B cell (primary cell): ENCODE data around the gene NPY. TPM values are rescaled to one million over a fixed set of nuclear protein-coding genes. Genes with fewer than 3 reads are reported as not detected.
"Not testable (repeated sequence)": the region's sequence is repeated elsewhere in the genome, so short reads cannot be mapped to it uniquely, and the experiment has no call there.

Experiments used
- ATAC-seq: fragments of 200-7000 bp; cut with Tn5 transposase; one replicate; pipeline ENCODE4 v1.10.0; 2021; ENCODE audit warnings: low read depth, mild to moderate bottlenecking, moderate number of reproducible peaks, moderate library complexity
- CTCF ChIA-PET: fragments of 350-600 bp; sonication (Branson Sonifier 250); formaldehyde crosslinking; loops from one replicate; lab custom pipeline; 2021; ENCODE audit warnings: antibody characterized with exemption, inconsistent platforms; lab: Charles Lee
- POLR2A ChIA-PET: fragments of 350-600 bp; sonication (Branson Sonifier 250); formaldehyde crosslinking; loops from one replicate; lab custom pipeline; 2021; ENCODE audit warnings: antibody characterized with exemption; lab: Charles Lee
- DNase-seq: peaks from one replicate; pipeline ENCODE4 v3.0.0; 2013
- H2AFZ ChIP-seq: 2 replicates; pipeline ENCODE4 v1.6.1; 2012; ENCODE audit warnings: mild to moderate bottlenecking, low read depth, low read length; ENCODE audit not compliant: insufficient read depth, poor library complexity, severe bottlenecking
- H3K27ac ChIP-seq, 2 donors: 1 replicate in 1 of 2; 2 replicates in 1 of 2; pipeline ENCODE4 v1.5.1; 2012 to 2013; ENCODE audit warnings: low read length in 2 of 2, mild to moderate bottlenecking in 2 of 2, moderate library complexity in 1 of 2
- H3K27me3 ChIP-seq, 4 experiments: fragments of 200-600 bp in 1 of 4; sonication (generic) in 1 of 4; replicated peaks in 1 of 4; 1 replicate in 2 of 4; 2 replicates in 2 of 4; pipeline versions ENCODE4 v1.6.1 to v1.7.0; 2013 to 2016; ENCODE audit warnings: low read length in 3 of 4, mild to moderate bottlenecking in 2 of 4, mixed read lengths in 1 of 4, moderate library complexity in 1 of 4; ENCODE audit not compliant: insufficient read depth in 4 of 4, control insufficient read depth in 3 of 4; ENCODE audit errors: control extremely low read depth in 1 of 4
- H3K36me3 ChIP-seq, 2 experiments: replicated peaks in 1 of 2; 1 replicate in 1 of 2; 2 replicates in 1 of 2; pipeline versions ENCODE4 v1.6.1 to v1.7.1; 2013; ENCODE audit warnings: low read length in 1 of 2; ENCODE audit not compliant: insufficient read depth in 2 of 2, control insufficient read depth in 1 of 2; ENCODE audit errors: control extremely low read depth in 1 of 2, extremely low read depth in 1 of 2
- H3K4me1 ChIP-seq, 2 donors: fragments of 200-600 bp in 1 of 2; sonication (generic) in 1 of 2; 1 replicate in 1 of 2; 2 replicates in 1 of 2; pipeline versions ENCODE4 v1.5.1 to v1.6.1; 2013 to 2017; ENCODE audit warnings: low read length in 2 of 2; ENCODE audit not compliant: control insufficient read depth in 2 of 2, insufficient read depth in 2 of 2
- H3K4me2 ChIP-seq: replicated peaks from 2 replicates; pipeline ENCODE3; 2012; ENCODE audit warnings: mild to moderate bottlenecking, low read depth, low read length; ENCODE audit not compliant: poor library complexity, severe bottlenecking
- H3K4me3 ChIP-seq, 5 experiments: fragments of 200-600 bp in 1 of 5; sonication (generic) in 1 of 5; 1 replicate in 3 of 5; 2 replicates in 2 of 5; pipeline versions ENCODE4 v1.5.1 to v1.7.0; 2011 to 2016; ENCODE audit warnings: low read length in 4 of 5, mild to moderate bottlenecking in 4 of 5, low read depth in 2 of 5, control low read depth in 1 of 5, moderate library complexity in 1 of 5; ENCODE audit not compliant: insufficient read depth in 1 of 5; ENCODE audit errors: control extremely low read depth in 1 of 5, extremely low read depth in 1 of 5
- H3K79me2 ChIP-seq: fragments of 200-600 bp; sonication (generic); one replicate; pipeline ENCODE4 v1.6.0; 2016; ENCODE audit warnings: low read length; ENCODE audit not compliant: control insufficient read depth, insufficient read depth
- H3K9ac ChIP-seq: fragments of 200-600 bp; sonication (generic); 2 replicates; pipeline ENCODE4 v1.6.1; 2017; ENCODE audit warnings: mild to moderate bottlenecking, low read length, moderate library complexity
- H3K9me3 ChIP-seq, 3 donors: one replicate each; pipeline versions ENCODE4 v1.6.1 to v1.7.1; 2013; ENCODE audit warnings: low read length in 2 of 3; ENCODE audit not compliant: control insufficient read depth in 2 of 3, insufficient read depth in 1 of 3; ENCODE audit errors: control extremely low read depth in 1 of 3
- H4K20me1 ChIP-seq: 2 replicates; pipeline ENCODE4 v1.6.0; 2012; ENCODE audit warnings: mild to moderate bottlenecking, low read length; ENCODE audit not compliant: insufficient read depth, control insufficient read depth, poor library complexity, severe bottlenecking
- H3K27ac Mint-ChIP-seq: one replicate; pipeline ENCODE4 v1.8.0; 2021; ENCODE audit warnings: mixed read lengths
- H3K27me3 Mint-ChIP-seq: one replicate; pipeline ENCODE4 v1.8.0; 2021; ENCODE audit warnings: mixed read lengths
- H3K4me1 Mint-ChIP-seq: one replicate; pipeline ENCODE4 v1.8.0; 2021; ENCODE audit warnings: mixed read lengths
- H3K4me3 Mint-ChIP-seq: one replicate; pipeline ENCODE4 v1.8.0; 2021; ENCODE audit warnings: mixed read lengths
- H3K9me3 Mint-ChIP-seq: one replicate; pipeline ENCODE4 v1.8.0; 2022; ENCODE audit warnings: mixed read lengths; ENCODE audit not compliant: insufficient read depth
- EZH2 ChIP-seq: IDR thresholded peaks from 2 replicates; pipeline ENCODE4 v1.6.1; 2012; ENCODE audit warnings: borderline replicate concordance, low read depth, mild to moderate bottlenecking, moderate library complexity, low read length; ENCODE audit not compliant: insufficient read depth, poor library complexity, severe bottlenecking
- WGBS: methylation state at CpG from one replicate; pipeline ENCODE4 v1.1.5; 2013; ENCODE audit warnings: missing lambda C conversion rate; ENCODE audit not compliant: insufficient coverage; 5-methylcytosine and 5-hydroxymethylcytosine counted together
- intact Hi-C: fragments of 100-400 bp; cut with micrococcal nuclease; formaldehyde crosslinking; loops from one replicate; pipeline ENCODE4 v1.10.0; 2022
- polyA plus RNA-seq: library from polyadenylated mRNA; depleted of rRNA; stranded (reverse); fragments of >200 nt; gene quantifications from 2 replicates; pipeline ENCODE4 v1.2.3, GENCODE V29; 2012
- total RNA-seq, 2 donors: library from RNA; stranded (reverse); fragments of 120-200 nt in 1 of 2; gene quantifications; 1 replicate in 1 of 2; 2 replicates in 1 of 2; pipeline versions ENCODE4 v1.2.3 to v1.2.4, GENCODE V29; 2013 to 2022
- TF ChIP-seq, protein P1 (sequence below): fragments of 200-600 bp; IDR thresholded peaks from one replicate; pipeline ENCODE4 v1.8.0; 2022; ENCODE audit warnings: antibody characterized with exemption, mild to moderate bottlenecking

NPY gene
- total and polyA plus RNA-seq, 2 donors (not counting 1 experiment from before 2014, with no cell fraction given), result not detected

DNA sequence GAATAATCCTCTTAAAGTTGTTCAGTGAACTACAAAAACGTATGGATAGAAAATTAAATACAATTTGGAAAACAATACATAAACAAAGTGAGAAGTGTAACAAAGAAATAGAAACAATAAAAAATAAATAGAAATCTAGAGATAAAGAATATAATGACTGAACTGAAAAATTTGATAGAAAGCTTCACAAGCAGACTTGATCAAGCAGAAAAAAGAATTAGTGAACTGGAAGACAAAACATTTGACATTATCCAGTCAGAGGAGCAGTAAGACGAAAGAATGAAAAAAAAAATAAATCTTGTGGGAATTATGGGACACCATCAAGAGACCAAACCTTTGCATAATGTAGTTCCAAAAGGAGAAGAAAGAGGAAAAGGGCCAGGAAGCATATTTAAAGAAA lies 32.4 kb upstream of the NPY start:
- Histone ChIP-seq H3K4me1 (peaks cover 7 to 12% of the 10 kb centered on the region in 2 donors), H3K79me2 (no peaks in the 10 kb centered on the region), H3K4me2 (no peak overlapping the region), H3K27ac (no peak overlapping the region), H4K20me1 (no peaks in the 10 kb centered on the region), H3K9ac (no peak overlapping the region), H3K36me3 (no peaks in the 10 kb centered on the region), H3K27me3 (peaks cover 0 to 8% (median 0%) of the 10 kb centered on the region in 4 experiments), H2AFZ (no peak overlapping the region), H3K4me3 (no peak overlapping the region), H3K9me3 (peaks cover 0 to 13% (median 12%) of the 10 kb centered on the region in 3 donors)
- peaks cover 10% of the 10 kb centered on the region for H3K9me3 Mint-ChIP-seq
- WGBS, result no CpG with 5 or more reads among the region's 2 CpGs
- H3K27me3 Mint-ChIP-seq, result peaks cover 5% of the 10 kb centered on the region
- H3K4me3 Mint-ChIP-seq, result no peak overlapping the region
- DNase-seq (no peak), ATAC-seq (no peak)
- intact Hi-C loops, result no loop called here
- CTCF ChIA-PET, result no interaction called here
- POLR2A ChIA-PET, result no interaction called here
- TF ChIP-seq, protein P1, sequence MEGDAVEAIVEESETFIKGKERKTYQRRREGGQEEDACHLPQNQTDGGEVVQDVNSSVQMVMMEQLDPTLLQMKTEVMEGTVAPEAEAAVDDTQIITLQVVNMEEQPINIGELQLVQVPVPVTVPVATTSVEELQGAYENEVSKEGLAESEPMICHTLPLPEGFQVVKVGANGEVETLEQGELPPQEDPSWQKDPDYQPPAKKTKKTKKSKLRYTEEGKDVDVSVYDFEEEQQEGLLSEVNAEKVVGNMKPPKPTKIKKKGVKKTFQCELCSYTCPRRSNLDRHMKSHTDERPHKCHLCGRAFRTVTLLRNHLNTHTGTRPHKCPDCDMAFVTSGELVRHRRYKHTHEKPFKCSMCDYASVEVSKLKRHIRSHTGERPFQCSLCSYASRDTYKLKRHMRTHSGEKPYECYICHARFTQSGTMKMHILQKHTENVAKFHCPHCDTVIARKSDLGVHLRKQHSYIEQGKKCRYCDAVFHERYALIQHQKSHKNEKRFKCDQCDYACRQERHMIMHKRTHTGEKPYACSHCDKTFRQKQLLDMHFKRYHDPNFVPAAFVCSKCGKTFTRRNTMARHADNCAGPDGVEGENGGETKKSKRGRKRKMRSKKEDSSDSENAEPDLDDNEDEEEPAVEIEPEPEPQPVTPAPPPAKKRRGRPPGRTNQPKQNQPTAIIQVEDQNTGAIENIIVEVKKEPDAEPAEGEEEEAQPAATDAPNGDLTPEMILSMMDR, result no peak
- H3K4me1 Mint-ChIP-seq, result peaks cover 19% of the 10 kb centered on the region
- H3K27ac Mint-ChIP-seq, result no peak overlapping the region

DNA sequence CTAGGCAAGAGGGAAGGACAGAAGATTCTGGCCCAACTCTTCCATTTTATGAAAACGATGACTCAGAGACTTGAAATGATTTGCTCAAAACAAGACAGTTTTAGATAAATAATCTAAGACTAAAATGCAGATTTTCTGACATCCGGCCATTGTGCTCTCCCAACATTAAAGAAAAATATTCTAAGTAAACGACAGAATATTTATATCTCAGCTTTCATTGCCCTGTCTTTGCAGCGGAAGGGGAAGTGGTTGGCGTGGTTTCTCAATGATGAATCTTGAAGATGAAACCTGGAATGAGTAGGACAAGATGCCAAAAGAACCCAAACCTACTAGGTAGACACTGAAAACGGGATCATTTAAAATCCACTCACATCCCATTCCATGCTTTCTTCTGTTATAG lies 28.9 kb upstream of the NPY start:
- peaks cover 8% of the 10 kb centered on the region for H3K27me3 Mint-ChIP-seq
- Histone ChIP-seq H3K4me1 (peaks cover 7 to 12% of the 10 kb centered on the region in 2 donors), H3K4me2 (no peak overlapping the region), H3K27me3 (peaks cover 0 to 3% (median 0%) of the 10 kb centered on the region in 4 experiments), H2AFZ (no peak overlapping the region), H3K9ac (no peak overlapping the region), H4K20me1 (no peaks in the 10 kb centered on the region), H3K4me3 (peak overlapping the region in 1 of 5 experiments; percentile 6), H3K9me3 (peaks cover 0 to 13% (median 12%) of the 10 kb centered on the region in 3 donors), H3K27ac (no peak overlapping the region), H3K36me3 (no peaks in the 10 kb centered on the region), H3K79me2 (no peaks in the 10 kb centered on the region)
- no peak overlapping the region for H3K27ac Mint-ChIP-seq
- peaks cover 10% of the 10 kb centered on the region for H3K9me3 Mint-ChIP-seq
- H3K4me3 Mint-ChIP-seq, result no peak overlapping the region
- TF ChIP-seq, protein P1, result no peak
- TF ChIP-seq EZH2, result no peak
- CTCF ChIA-PET, result no interaction called here
- WGBS, result no CpG with 5 or more reads among the region's 6 CpGs
- no peak for DNase-seq
- no peak for ATAC-seq
- H3K4me1 Mint-ChIP-seq, result peaks cover 19% of the 10 kb centered on the region
- intact Hi-C loops, result no loop called here
- POLR2A ChIA-PET, result no interaction called here

DNA sequence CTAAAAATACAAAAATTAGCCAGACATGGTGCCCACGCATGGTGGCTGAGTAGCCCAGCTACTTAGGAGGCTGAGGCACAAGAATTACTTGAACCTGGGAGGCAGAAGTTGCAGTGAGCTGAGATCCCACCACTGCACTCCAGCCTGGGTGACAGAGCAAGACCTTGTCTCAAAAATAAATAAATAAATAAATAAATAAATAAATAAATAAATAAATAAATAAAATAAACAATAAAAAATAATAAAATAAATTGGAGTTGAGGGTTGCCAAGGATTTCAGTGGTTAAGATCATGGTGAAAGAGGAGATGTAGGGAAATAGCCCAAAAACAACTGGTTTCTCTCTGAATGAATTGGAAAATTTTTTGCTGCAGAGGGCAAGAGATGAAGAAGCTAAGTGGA lies 25.7 kb upstream of the NPY start:
- H3K4me2 ChIP-seq, H4K20me1 ChIP-seq, H3K27ac ChIP-seq, H3K4me3 ChIP-seq, H3K27ac Mint-ChIP-seq, H3K4me3 Mint-ChIP-seq, H2AFZ ChIP-seq, CTCF ChIA-PET, intact Hi-C loops, H3K79me2 ChIP-seq, POLR2A ChIA-PET, DNase-seq, H3K27me3 Mint-ChIP-seq, H3K27me3 ChIP-seq, H3K9ac ChIP-seq, H3K9me3 ChIP-seq, H3K9me3 Mint-ChIP-seq, H3K36me3 ChIP-seq, ATAC-seq: not testable (repeated sequence)
- peaks cover 7 to 12% of the 10 kb centered on the region in 2 donors for H3K4me1 ChIP-seq
- WGBS, result 100% methylated on average over 1 of the region's 1 CpG
- H3K4me1 Mint-ChIP-seq, result peaks cover 19% of the 10 kb centered on the region
